ENCODE data around the gene REG4.

REG4 gene

DNA sequence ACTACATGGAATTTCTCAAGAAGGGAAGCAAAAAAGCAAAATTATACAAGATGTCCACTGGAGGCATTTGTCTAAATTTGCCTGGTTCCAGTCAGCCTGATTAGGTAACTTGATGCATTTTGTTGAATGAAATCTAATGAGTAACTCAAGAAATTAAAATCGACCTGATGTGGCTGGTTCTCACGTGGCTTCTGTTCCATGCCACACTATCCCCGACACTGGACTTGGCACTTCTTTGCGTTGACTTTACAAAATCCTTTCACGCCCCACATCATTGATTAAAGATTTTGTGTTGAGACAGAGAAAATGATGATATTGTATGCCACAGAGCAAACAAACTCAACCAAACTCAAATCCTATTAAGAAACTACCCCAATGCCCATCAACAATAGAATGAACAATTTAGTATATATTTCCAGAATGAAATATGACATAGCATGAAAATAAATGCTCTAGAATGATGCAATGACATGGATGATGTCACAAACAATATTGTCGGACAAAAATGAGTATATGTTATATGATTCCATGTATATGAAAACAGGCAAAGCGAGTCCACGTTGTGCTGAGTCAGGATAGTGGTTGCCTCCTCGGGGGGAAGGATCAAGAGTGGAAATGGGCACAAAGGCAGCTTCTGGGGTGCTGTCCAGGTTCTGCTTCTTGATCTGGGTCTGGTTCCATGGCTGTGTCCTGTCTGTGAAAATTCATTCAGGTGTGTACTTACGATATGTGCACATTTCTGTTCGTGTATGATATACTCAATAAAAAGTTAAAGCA, 29.6 kb downstream of the REG4 start:
- no peak for DNase-seq (ENCODE audit: low read depth in 2 of 2)

DNA sequence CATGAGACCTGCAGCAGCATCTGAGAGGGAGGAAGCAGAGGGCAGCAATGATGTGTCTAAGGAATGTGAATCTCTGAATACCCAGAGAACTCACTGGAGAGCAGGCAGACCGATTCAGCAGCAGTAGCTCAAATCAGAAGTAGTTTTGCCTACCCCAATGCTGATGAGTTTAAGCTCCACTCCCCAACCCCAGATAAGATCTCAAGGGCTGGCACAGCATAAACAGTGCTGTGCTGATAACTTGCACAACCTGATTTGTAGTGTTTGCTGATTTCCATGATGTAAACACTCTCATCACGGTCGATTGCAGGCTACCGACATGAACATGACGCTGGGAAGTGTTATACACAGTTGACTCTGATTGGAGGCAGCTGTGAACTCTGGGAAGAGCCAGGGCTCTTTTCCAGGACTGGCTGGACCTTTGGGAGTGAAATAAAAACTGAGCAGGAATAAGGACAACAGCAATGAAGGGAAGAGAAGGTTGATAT, 31.3 kb downstream of the REG4 start:
- DNase-seq (ENCODE audit: low read depth in 2 of 2), result no peak

DNA sequence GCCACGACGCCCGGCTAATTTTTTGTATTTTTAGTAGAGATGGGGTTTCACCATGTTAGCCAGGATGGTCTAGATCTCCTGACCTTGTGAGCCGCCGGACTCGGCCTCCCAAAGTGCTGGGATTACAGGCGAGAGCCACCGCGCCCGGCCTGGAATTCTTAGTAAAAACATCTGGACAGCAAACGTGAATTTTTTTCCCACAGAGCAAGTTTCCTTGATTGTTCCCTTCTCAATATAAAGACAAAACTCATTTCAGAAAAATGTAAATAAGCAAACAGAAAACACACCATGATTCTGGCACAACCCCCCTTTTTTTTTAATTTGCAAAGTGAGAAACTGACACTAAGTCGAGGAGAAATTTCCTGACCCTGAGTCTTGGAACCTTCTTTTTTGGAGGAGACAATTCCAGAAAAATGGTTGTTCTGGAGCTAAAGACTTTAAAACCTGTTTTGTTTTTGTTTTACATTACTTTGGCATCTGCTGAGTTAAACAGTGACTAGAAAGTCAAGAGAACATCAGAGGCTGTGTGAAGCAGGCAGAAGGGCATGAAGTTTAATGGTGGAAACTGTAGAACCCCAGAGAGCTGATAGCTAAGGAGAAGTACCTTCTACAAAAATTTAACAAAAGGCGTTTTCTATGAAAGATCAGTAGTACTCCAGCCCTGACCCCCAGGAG, 32.2 kb downstream of the REG4 start:
- no peak for DNase-seq (ENCODE audit: low read depth in 2 of 2)

DNA sequence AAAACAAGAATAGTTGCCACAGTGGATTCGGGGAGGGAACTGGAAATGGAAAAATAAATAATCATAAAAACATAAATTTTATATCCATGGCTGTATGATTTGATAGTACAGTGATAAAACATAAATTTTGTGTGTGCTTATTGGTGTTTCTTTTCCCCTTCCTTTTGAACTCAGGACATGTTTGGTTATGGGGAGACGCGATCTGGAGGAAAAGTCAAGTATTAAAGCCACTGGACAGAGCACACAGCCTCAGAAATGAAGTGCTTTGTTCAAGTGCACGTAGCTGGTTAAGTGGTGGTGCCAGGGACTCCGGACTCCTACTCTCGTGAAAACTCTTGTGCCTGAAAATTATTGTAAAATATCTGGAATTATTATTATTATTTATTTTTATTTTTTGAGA, 32.9 kb downstream of the REG4 start:
- DNase-seq (ENCODE audit: low read depth in 2 of 2), result no peak

DNA sequence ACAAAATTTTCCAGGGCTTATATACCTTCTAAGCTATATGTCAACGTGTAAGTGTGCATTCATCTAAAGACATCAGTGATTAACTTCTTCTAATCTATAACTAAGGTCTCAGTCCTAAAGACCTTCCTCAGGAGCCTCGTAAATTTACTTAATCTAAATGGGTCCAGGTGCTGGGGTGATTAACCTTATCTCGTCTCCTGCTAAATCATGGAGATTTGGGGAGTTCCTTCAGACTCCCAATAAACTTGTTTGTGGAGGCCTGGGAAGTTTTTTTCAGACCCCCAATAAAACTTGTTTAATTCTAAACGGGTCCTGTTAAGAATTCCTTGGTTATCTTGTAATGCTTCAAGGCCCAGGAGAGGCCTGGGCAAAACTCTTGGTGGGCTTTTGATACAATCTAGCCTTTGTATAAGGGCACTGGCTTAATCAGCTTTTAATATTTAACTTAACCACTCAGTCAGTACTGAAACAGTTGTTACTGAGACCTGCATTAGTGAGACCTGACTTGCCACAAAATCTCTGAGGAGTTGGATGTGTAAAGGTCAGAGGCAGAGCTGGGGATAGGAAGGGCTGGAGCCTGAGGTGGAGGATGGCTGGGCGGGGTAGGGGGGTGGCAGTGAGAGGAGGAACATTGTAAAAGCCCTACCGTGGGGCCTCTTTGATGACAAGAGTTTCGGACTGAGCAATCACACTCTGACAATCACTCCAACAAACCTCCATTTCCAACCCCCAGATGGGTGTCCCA, 36.3 kb downstream of the REG4 start:
- no peak for DNase-seq (ENCODE audit: low read depth in 2 of 2)

DNA sequence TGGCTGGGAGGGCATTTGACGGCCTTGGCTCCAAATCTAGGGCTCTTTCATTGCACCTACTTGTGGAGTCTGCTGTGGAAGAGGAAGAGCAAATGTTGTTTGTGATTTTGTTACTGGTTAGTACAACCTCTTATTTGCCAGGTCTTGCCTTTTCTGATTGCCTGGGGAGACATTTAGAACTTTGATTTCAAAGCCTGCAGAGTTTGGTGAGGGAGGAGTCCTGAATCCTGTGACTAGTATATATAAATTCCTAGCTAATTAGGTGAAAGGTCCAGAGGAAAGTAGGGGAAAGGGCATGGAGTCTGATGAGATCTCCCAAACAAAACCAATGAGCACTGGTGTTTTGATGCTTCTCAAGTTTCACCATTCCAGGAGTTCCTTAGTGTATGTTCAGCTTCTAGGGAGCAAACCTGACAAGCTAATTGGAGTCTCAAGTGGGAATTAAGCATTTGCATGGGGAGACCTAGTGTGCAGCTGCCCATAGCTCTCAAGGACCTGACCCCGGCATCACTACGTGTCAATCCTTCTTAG, 37.5 kb downstream of the REG4 start:
- DNase-seq (ENCODE audit: low read depth in 2 of 2), result no peak

DNA sequence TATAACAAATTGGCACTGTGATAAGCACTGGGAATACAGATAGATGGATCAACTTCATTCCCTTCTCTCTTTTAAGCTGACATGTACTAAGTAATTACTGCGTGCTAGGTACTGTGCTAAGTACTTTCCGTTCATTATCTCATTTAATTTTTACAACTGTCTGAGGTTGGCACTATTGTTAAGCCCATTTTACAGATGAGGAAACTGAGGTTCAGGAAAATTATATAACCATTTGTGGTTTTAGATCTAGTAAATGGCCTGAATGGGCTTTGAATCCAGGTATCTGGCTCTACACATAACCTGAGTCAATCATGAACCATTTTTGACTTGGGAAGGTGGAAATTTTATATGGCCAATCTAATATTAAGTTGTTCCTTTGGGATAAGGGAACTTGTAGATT, 39.0 kb downstream of the REG4 start:
- no peak for DNase-seq (ENCODE audit: low read depth in 2 of 2)

DNA sequence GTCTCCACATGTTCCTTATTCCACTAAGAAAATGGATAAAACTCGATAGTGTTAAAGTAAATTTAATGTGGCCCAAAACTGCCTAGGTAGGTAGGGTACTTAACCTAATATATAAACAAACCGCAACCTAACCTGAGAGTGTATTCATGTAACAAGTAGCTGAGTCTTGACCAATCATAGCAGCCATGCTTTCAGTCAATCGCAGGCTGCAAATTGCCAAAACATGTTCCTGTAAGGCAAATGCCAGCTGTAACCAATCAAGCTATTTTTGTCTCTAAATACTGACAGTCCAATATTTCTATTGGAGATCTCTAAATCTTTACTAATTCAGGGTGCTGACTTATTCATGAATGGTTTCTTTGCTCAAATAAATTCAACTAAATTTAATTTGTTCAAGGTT, 39.5 kb downstream of the REG4 start:
- DNase-seq (ENCODE audit: low read depth in 2 of 2), result no peak

DNA sequence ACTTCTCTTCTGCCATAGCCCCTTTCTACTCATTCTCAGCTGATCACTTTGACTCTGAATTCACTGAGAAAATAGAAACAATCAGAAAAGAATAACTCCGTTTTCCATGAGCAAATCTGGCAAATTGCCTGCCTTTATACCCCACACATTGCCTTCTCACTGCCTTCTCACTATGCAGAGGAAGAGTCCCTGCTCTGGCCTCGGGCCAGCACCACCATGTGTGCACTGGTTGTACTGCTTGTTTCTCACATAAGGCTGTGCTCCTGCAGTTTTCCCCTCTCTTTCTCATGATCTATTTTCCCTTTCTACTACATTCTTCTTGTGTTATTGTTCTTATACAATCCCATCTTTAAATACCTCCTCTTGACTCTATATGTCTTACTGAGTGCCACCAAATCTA, 40.2 kb downstream of the REG4 start:
- no peak for DNase-seq (ENCODE audit: low read depth in 2 of 2)

DNA sequence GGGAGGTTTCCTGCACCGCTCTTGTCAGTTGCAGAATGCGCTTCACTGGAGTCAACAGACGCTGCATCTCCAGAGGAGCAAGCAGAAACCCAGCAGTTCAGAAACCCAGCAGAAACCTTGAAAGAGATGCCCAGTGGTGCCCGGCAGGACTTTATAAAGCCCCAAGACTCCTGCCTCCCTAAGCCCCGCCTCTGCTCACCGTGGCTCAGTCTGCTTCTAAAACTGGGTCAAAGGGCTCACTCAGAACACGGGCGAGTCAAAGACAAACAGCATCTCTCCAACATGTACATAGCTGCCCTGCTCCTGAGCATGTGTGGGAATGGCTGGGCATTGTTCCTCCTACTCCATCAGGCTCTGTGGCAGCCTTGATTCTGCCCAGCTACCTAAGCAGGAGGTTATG, 42.5 kb downstream of the REG4 start, which contains the start of gene HMGCS2:
HMGCS2 (minus strand) TSS at position 128 of the 400 bp plus-strand sequence; CDS start at position 67, 61 bp downstream.
- no peak for DNase-seq (ENCODE audit: low read depth in 2 of 2)

DNA sequence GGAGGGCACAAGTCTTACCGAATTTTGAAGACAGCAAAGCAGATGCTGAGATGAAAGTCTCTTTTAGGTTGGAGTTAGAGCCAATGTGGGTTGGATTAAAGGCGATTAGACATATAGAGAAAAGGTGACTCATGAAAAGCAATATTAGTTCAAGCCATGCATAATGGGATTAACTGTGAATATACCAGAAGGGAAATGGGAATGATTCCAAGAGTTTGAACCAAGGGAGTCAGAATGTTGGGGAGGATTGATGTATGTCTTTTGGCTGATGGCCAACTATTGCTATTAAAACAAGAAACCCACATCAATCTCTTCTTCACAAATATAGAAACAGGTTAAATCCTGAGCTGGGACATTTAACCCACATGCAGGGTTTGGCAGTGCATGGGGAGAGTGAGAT, 43.8 kb downstream of the REG4 start:
- no peak for DNase-seq (ENCODE audit: low read depth in 2 of 2)

DNA sequence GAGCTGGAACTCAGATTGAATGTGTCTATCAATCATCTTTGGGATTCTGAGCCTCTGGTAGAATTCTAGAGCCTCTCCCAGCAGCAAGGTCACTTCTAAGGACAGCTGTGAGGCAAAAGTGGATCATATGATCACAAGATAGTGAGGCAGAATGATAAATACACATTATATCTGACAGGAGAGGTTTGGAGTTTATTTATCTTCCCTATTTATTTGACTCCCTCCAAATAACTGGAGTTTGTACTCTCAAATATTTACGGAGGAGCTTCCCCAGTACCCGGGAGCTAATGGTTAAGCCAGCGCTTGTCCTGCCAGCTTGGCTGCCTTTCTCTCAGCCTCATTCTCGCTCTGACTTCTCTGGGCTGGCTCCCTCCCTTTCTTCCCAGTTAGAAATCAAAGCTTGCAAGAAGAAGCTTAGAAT, 44.9 kb downstream of the REG4 start:
- no peak for DNase-seq (ENCODE audit: low read depth in 2 of 2)

DNA sequence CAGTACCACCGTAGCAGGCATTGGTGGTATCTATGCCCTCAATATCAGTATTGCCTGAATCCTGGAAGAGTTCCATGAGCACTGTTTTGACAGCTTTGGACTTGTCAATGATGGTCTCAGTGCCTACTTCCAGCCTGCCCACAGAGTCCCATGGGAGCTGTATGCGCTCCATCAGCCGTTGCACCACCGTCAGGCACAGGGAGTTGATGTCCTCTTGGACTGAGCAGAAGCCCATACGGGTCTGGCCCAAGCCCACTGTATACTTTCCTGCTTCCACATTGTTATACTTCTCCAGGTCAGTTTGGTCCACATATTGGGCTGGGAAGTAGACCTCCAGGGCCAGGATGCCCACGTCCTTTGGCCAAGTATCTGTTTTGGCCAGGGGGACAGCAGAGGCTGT, 47.0 kb downstream of the REG4 start:
- DNase-seq (ENCODE audit: low read depth in 2 of 2), result no peak

DNA sequence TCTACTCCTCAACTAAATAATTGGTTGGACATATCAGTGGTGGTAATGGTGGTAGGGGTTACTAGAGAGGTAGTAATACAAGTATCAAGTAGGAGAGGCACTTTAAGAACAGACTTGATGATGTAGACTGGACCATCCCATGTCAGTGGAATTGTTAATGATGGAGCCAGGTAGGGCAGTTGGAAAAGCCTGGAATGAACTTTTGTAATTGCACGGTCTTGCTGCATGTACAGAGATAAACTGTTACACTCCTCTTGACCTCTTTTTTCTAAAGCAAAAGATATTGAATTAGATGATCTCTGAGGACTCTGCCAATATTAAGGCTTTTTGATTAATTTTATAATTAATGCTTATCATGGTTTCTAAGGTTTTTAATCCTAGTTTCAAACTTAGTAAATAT, 48.3 kb downstream of the REG4 start:
- DNase-seq (ENCODE audit: low read depth in 2 of 2), result no peak

DNA sequence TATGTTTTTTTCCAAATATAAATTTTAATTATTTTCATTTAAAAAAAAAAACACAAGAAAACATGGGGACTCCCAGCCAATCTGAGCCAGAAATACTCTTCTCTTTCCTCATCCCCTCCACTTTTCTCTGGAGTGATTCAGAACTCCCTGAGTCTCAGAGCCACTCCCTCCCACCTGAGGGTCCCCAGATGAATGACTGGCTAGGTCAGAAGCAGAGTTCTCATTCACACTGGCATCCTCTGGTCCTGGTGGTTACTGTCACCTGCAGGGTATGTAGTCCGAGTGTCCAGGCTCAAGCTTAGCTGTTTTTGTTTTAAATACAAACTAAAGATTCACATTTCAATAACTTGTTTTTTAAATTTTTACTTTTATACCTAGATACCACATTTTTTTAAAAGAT, 48.9 kb downstream of the REG4 start:
- DNase-seq (ENCODE audit: low read depth in 2 of 2), result no peak

DNA sequence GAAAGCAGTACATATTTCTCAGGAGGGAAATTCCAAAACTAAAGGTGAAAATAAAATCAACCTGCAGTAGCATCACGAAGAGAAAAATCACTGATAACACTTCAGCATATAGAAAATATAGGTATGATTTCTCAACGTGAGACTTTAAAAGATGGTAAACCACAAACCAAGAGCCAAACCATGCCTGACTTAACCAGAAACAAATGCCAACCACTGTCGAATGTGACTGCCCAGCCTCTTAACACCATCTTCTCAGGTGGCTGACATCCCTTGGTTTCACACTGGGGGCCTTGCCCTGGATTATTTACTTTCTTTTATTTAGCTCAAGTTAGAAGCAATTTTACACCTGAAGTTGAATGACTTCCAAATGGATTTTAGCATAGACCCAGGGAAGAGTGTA, 52.7 kb downstream of the REG4 start:
- DNase-seq (ENCODE audit: low read depth in 2 of 2), result no peak

DNA sequence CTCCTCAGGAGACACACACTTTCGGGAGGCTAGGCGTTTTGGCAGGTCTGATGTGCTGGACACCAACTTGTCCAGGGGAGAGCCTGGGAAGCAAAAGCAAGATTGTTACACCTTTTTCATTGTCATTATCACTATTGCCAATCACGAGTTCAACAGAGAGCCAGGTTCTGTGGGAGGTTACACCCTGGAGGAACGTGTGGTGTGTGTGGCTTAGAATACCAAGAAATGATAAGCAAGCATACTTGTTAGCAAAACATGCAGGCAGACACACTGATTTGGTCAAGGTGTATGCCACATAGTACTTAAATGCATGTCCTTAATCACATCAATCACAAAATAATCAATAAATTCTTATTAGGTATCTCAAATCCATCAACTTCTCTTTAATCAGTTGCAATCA, 58.7 kb downstream of the REG4 start:
- no peak for DNase-seq (ENCODE audit: low read depth in 2 of 2)

DNA sequence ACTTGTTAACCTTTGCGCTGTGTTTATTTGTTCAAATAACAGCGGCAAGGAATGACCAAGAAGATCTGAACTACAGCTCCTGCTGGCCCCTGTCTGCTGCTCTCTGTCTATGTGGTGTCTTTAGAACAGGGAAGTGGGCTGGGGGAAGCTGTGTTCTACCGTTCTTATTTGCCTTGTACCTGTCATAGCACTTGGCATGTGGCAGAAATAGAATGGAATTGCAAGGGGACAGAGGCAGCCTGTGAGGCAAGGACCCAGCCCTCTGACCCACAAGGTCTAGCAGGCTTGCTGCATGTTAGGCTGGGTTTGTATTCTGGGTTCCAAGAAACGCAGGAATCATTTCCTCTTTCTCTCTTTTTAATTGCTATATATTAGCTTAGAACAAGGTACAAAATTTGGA, 63.2 kb downstream of the REG4 start:
- DNase-seq (ENCODE audit: low read depth in 2 of 2), result no peak

DNA sequence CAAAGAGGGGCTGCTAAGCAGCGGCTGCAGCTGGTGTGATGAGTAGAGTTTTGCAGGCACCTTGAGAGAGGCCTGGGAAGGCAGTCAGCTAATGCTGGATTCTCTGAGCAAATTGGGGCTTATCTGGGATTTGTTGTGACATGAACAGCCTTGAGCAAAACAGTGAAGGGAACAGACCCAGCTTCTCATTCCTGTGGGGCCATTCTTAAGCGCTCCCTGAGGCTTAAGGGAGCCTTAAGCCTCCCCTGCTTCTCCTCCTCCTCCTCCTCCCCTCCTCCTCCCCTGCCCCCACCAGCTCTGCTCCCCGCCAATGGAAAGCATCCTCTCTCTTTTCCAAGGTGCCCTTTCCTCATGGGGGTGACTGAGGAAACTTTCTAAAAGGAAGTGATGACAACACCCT, 63.8 kb downstream of the REG4 start:
- no peak for DNase-seq (ENCODE audit: low read depth in 2 of 2)

DNA sequence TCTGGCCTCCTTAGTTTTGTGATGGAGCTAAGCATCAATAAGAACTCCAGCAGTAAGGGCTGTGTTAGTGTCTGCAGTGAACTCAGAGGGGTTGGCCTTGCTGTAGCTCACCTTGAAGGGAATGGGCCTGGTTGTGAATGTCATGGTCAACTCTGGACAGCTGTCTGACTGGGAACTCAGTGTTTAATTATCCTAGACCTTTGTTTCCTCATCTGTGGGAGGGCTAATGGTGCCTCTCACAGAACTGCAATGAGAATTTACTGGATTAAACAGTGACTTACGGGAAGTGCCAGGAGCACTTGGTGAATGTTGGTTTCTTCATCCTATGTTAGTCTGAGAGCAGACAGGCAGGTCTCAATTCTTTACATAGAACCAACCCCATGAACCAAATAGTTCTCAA, 66.2 kb downstream of the REG4 start:
- no peak for DNase-seq (ENCODE audit: low read depth in 2 of 2)

DNA sequence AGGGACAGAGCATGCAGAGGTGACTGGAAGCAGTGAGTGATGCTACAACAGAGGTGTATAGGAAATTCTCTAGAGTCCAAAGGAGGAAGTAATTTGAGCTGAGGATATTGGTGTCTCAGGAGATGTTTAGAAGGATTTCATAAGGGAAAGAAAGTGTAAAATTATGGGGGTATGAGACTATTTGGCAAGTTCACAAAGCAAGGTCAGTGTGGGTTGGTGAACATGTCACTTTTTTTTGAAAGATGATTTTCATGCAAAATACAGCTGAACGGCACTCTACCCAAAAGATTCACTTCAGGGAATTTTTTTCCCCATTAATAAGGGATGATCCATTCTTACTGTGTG, 66.7 kb downstream of the REG4 start:
- no peak for DNase-seq (ENCODE audit: low read depth in 2 of 2)
